Stimulated activated effector memory CD8-positive, alpha-beta T cell treated with anti-CD3 and anti-CD28 coated beads, Interleukin-12 subunit alpha, Interleukin-12 subunit beta, amount 100 ng/mL, for 72 hours (primary cell): ENCODE results near the gene ZNF25.
"Not testable (repeated sequence)": the region's sequence is repeated elsewhere in the genome, so short reads cannot be mapped to it uniquely, and the experiment has no call there.

Source experiments
- ATAC-seq: fragments of 150-1000 bp; cut with Tn5 transposase; 2 replicates; pipeline ENCODE4 v1.10.0; 2021
- DNase-seq, 2 donors: peaks; one replicate each; pipeline ENCODE4 v3.0.0; 2021 to 2022; ENCODE audit warnings: low spot score in 2 of 2
- H3K27ac Mint-ChIP-seq: one replicate; pipeline ENCODE4 v1.8.0; 2022; ENCODE audit warnings: mild to moderate bottlenecking, mixed read lengths
- H3K36me3 Mint-ChIP-seq: one replicate; pipeline ENCODE4 v1.8.0; 2022; ENCODE audit warnings: mild to moderate bottlenecking, mixed read lengths
- H3K4me1 Mint-ChIP-seq: one replicate; pipeline ENCODE4 v1.8.0; 2022; ENCODE audit warnings: mixed read lengths
- H3K4me3 Mint-ChIP-seq: one replicate; pipeline ENCODE4 v1.8.0; 2022; ENCODE audit warnings: mild to moderate bottlenecking, mixed read lengths
- H3K9me3 Mint-ChIP-seq: one replicate; pipeline ENCODE4 v1.8.0; 2022; ENCODE audit warnings: mixed read lengths

ZNF25 gene

GRCh38 chr10:37976091-37976879 lies at the start of gene ZNF25:
Gene ZNF25, minus strand, starts transcription at chr10:37976647. Its CDS starts 4,925 bp downstream, at chr10:37971722.
- Mint-ChIP-seq H3K4me1 (peaks cover 18% of the 10 kb centered on the region), H3K9me3 (no peaks in the 10 kb centered on the region), H3K27ac (peak within 1 kb of the TSS; percentile 93), H3K4me3 (peak within 1 kb of the TSS; percentile 82), H3K36me3 (no peaks in the 10 kb centered on the region)
- ATAC-seq (peak; percentile 95), DNase-seq (peak; percentile 87 to 97)

- no peaks in the 10 kb centered on the region for H3K9me3 Mint-ChIP-seq
Measured at GRCh38 chr10:38025283-38025682, 48.8 kb upstream of the ZNF25 start.

GRCh38 chr10:38019124-38019523 lies 42.7 kb upstream of the ZNF25 start:
- H3K36me3 Mint-ChIP-seq: peaks cover 100% of the 10 kb centered on the region
- not testable (repeated sequence) for ATAC-seq, H3K27ac Mint-ChIP-seq, H3K4me3 Mint-ChIP-seq, H3K9me3 Mint-ChIP-seq, DNase-seq
- H3K4me1 Mint-ChIP-seq: peaks cover 19% of the 10 kb centered on the region

More at GRCh38 chr10:38025283-38025682, 48.8 kb upstream of the ZNF25 start:
- Mint-ChIP-seq H3K36me3 (peaks cover 99% of the 10 kb centered on the region), H3K27ac (peak overlapping the region; percentile 38), H3K4me3 (no peak overlapping the region), H3K4me1 (peaks cover 25% of the 10 kb centered on the region)
- ATAC-seq: peak; percentile 72
- no peak for DNase-seq

GRCh38 chr10:38016354-38016753 lies 39.9 kb upstream of the ZNF25 start:
- Mint-ChIP-seq H3K9me3 (peaks cover 7% of the 10 kb centered on the region), H3K4me1 (peaks cover 32% of the 10 kb centered on the region), H3K36me3 (peaks cover 97% of the 10 kb centered on the region), H3K4me3 (no peak overlapping the region), H3K27ac (peak overlapping the region; percentile 12)
- DNase-seq (no peak), ATAC-seq (no peak)

GRCh38 chr10:38010119-38010903 lies 33.9 kb upstream of the ZNF25 start, which contains the start of gene ZNF33A:
Gene ZNF33A, plus strand, starts transcription at chr10:38010675. Its CDS starts 1,667 bp downstream, at chr10:38012342.
- peaks cover 37% of the 10 kb centered on the region for H3K4me1 Mint-ChIP-seq
- peak; percentile 89 for ATAC-seq
- peak; percentile 72 to 96 for DNase-seq
- no peaks in the 10 kb centered on the region for H3K9me3 Mint-ChIP-seq
- peaks cover 51% of the 10 kb centered on the region for H3K36me3 Mint-ChIP-seq
- H3K4me3 Mint-ChIP-seq: peak within 1 kb of the TSS; percentile 99
- peak within 1 kb of the TSS; percentile 100 for H3K27ac Mint-ChIP-seq

GRCh38 chr10:38007991-38008390 lies 31.5 kb upstream of the ZNF25 start:
- Mint-ChIP-seq H3K4me3 (no peak overlapping the region), H3K4me1 (peaks cover 24% of the 10 kb centered on the region), H3K27ac (no peak overlapping the region), H3K9me3 (no peaks in the 10 kb centered on the region), H3K36me3 (peaks cover 28% of the 10 kb centered on the region)
- no peak for ATAC-seq
- DNase-seq: no peak

GRCh38 chr10:38007551-38007950 lies 31.1 kb upstream of the ZNF25 start:
- ATAC-seq: no peak
- Mint-ChIP-seq H3K36me3 (peaks cover 23% of the 10 kb centered on the region), H3K4me3 (no peak overlapping the region), H3K4me1 (peaks cover 22% of the 10 kb centered on the region), H3K27ac (no peak overlapping the region), H3K9me3 (no peaks in the 10 kb centered on the region)
- DNase-seq: no peak

GRCh38 chr10:38003588-38003987 lies 27.1 kb upstream of the ZNF25 start:
- no peak for ATAC-seq
- Mint-ChIP-seq H3K27ac (no peak overlapping the region), H3K4me3 (no peak overlapping the region), H3K4me1 (no peaks in the 10 kb centered on the region), H3K9me3 (no peaks in the 10 kb centered on the region), H3K36me3 (no peaks in the 10 kb centered on the region)
- DNase-seq: no peak

- DNase-seq (no peak), ATAC-seq (no peak)
- Mint-ChIP-seq H3K9me3 (no peaks in the 10 kb centered on the region), H3K27ac (no peak overlapping the region), H3K4me1 (no peaks in the 10 kb centered on the region), H3K4me3 (no peak overlapping the region), H3K36me3 (no peaks in the 10 kb centered on the region)
Measured at GRCh38 chr10:38003026-38003425, 26.6 kb upstream of the ZNF25 start.

- H3K27ac Mint-ChIP-seq, H3K9me3 Mint-ChIP-seq, H3K4me1 Mint-ChIP-seq, ATAC-seq, H3K4me3 Mint-ChIP-seq, DNase-seq, H3K36me3 Mint-ChIP-seq: not testable (repeated sequence)
Measured at GRCh38 chr10:38000474-38000873, 24.0 kb upstream of the ZNF25 start.

- not testable (repeated sequence) for ATAC-seq, H3K27ac Mint-ChIP-seq, DNase-seq, H3K4me1 Mint-ChIP-seq, H3K9me3 Mint-ChIP-seq, H3K4me3 Mint-ChIP-seq, H3K36me3 Mint-ChIP-seq
Measured at GRCh38 chr10:37998920-37999319, 22.5 kb upstream of the ZNF25 start.

- no peaks in the 10 kb centered on the region for H3K4me1 Mint-ChIP-seq
Measured at GRCh38 chr10:37992083-37992482, 15.6 kb upstream of the ZNF25 start.

GRCh38 chr10:37991655-37992054 lies 15.2 kb upstream of the ZNF25 start:
- Mint-ChIP-seq H3K4me3 (no peak overlapping the region), H3K36me3 (peaks cover 5% of the 10 kb centered on the region), H3K4me1 (no peaks in the 10 kb centered on the region), H3K9me3 (peaks cover 3% of the 10 kb centered on the region), H3K27ac (no peak overlapping the region)
- no peak for ATAC-seq
- DNase-seq: no peak

More at GRCh38 chr10:37992083-37992482, 15.6 kb upstream of the ZNF25 start:
- ATAC-seq: peak; percentile 31
- Mint-ChIP-seq H3K27ac (no peak overlapping the region), H3K36me3 (peaks cover 5% of the 10 kb centered on the region), H3K4me3 (no peak overlapping the region), H3K9me3 (peaks cover 3% of the 10 kb centered on the region)
- DNase-seq: no peak

GRCh38 chr10:37976880-37977203 lies 395 bp upstream of the ZNF25 start:
- H3K27ac Mint-ChIP-seq: peak overlapping the region; percentile 93
- no peak for DNase-seq
- H3K4me1 Mint-ChIP-seq: peaks cover 18% of the 10 kb centered on the region
- H3K36me3 Mint-ChIP-seq: no peaks in the 10 kb centered on the region
- no peaks in the 10 kb centered on the region for H3K9me3 Mint-ChIP-seq
- H3K4me3 Mint-ChIP-seq: peak overlapping the region; percentile 82
- no peak for ATAC-seq

- ATAC-seq (no peak), DNase-seq (peak in 1 of 2 donors; percentile 59)
- H3K27ac Mint-ChIP-seq: peak overlapping the region; percentile 93
- no peaks in the 10 kb centered on the region for H3K36me3 Mint-ChIP-seq
- peaks cover 18% of the 10 kb centered on the region for H3K4me1 Mint-ChIP-seq
- peak overlapping the region; percentile 82 for H3K4me3 Mint-ChIP-seq
- no peaks in the 10 kb centered on the region for H3K9me3 Mint-ChIP-seq
Measured at GRCh38 chr10:37975401-37975991, 951 bp downstream of the ZNF25 start.
